ENCODE data around the gene ZCCHC7.
"Not testable (repeated sequence)": the region's sequence is repeated elsewhere in the genome, so short reads cannot be mapped to it uniquely, and the experiment has no call there.

Gene ZCCHC7

DNA sequence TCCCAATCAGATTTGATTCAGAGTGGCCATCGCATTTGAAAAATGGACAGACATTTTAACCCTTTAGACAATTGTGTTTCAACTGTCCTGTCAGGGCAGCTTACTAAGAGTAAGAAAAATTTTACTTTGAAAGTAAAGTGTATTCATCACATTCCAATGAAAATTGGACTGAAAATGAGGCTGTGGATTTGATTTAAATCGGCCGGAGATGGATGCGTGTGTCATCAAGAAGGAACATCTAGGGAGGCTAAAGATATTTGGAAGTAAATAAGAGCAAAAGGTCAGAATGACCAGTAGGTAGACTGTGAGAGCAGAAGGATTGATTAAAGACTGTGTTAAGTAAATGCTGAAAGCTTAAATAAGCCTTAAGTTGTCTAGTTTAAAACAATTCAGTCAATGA lies 1.5 kb downstream of the ZCCHC7 start:
- DNase-seq: no peak

DNA sequence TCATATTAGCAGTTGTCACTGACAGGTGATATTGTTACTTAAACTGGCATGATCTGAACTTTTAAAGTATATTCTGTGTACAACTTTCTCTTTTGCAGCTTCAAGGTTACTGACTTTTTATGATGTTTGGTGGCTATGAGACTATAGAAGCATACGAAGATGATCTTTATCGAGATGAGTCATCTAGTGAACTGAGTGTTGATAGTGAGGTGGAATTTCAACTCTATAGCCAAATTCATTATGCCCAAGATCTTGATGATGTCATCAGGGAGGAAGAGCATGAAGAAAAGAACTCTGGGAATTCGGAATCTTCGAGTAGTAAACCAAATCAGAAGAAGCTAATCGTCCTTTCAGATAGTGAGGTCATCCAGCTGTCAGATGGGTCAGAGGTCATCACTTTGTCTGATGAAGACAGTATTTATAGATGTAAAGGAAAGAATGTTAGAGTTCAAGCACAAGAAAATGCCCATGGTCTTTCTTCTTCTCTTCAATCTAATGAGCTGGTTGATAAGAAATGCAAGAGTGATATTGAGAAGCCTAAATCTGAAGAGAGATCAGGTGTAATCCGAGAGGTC lies 5.9 kb downstream of the ZCCHC7 start:
- DNase-seq: no peak

DNA sequence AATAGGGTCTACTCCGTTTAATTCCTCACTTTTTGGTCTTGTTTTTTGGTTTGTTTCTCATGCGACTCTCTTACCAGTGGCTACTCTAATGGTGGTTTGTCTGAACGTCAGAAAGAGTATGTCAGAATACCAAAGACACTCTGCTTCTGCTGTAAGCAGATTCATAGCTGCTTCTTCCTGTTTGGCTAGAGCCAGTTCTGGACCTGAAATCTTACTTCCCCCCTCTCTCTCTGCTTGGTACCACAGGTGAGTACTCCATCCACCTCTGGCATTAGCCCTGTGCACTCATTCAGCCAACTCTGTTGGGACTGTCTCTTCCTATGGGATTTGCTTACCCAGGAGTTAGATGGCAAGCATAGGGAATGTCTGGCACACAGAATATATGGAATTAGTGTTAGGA lies 6.6 kb downstream of the ZCCHC7 start:
- DNase-seq: no peak

DNA sequence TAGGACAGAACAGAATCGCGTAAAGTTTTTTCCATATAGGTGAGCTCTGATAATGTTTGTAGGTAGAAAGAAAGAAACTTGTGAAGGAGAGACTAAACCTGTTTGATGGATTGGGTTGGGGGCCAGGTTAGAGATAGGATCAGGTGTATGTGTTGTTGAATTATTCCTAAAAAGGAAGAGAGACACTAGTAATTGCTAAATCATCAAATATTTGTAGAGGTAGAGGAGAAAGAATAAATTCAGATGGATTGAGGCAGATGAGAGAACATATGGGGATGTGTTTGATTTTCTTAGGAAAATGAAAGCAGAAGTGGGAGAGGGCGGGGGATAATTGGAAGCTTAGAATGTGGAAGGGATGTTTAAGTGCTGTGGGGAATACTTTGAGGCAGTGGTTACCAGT lies 7.7 kb downstream of the ZCCHC7 start:
- DNase-seq: no peak

DNA sequence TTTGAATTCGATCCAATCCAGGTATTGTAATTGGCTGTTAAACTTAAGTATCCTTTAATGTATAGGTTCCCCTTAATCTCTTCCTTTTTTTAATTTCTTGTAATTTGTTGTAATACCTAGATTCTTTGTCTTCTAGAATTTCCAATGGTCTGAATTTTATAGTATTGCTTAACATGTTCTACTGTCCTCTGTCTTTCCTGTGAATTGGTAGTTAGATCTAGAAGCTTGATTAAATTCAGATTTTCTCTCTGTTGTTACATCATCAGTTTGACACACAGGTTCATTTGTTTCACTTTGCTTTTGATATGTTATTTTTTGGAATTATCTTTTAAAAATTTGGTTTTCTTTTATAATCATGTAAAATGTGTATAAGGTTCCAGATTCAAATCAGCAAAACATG lies 13.8 kb downstream of the ZCCHC7 start:
- no peak for DNase-seq

DNA sequence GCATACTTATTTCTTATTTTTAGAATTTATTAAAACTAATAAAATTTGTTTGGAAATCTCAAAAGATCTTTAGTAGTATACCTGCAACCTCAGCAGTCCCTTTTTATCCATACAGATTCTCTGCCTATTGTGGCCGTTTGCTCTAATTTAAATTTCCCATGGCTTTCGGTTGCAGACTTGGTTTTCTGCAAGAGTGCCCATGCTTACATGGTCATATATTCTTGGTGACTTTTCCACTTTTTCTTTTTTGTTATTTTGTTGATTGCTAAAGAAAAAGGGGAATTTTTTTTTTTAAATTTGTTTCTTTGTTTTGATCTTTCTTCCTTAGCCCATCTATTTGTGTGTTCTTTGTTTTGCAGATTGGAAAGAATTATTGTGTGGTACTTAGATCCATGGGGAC lies 20.6 kb downstream of the ZCCHC7 start:
- DNase-seq: no peak

DNA sequence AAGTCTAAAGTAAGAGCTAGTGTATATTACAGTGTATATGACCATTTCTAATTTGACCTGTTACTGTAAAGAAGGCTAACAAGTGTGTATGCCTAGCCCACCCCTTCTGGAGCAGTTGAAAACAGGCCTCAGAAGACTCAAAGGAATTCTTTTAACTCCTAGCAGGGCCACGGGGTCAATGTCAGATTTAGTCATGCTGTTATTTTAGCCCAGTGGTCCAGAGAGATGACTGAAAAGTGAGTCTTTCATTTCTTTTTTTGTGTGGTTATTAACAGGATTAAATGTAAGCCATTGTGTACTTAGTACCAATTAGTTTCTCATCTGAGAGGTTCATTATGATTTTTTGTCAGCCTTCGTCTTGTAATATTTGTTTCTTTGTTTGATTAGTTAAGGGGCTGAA lies 24.4 kb downstream of the ZCCHC7 start:
- DNase-seq: peak; percentile 22

DNA sequence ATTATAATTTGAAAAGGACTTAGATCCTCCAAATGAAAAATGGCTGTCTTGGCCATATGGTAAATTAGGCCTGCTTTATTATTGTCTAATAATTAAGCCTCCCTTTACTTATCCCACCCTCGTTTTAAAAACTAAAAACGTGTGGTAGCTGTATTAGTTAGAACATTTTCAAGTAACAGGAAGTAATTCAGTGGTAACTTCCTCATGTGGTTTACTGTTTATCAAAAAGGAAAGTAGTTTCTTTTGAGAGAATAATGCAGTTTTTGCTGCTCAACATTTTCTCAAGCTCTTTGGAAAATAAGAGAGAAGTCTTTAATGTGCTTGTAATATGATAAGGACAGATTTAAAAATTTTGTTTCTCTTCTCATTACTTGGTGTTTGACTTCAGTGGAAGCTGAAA lies 26.0 kb downstream of the ZCCHC7 start:
- no peak for DNase-seq

DNA sequence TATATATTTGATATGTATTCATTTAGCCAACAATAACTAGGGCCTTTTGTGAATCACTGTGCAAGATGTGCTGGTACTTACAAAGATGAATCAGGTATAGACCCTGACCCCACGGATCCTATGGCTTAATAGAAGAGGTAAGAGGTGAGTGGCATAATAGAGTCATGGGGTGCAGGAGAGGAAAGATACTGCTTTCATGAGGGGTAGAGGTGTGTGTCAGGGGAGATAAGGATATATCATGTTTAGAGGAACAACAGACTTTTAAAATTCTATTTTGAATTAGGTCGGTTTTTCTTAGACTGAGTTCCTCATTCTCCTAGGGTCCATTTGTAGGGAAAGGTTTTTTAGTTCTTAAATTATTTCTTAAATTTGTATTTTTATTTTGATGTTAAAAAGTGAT lies 27.8 kb downstream of the ZCCHC7 start:
- DNase-seq: no peak

DNA sequence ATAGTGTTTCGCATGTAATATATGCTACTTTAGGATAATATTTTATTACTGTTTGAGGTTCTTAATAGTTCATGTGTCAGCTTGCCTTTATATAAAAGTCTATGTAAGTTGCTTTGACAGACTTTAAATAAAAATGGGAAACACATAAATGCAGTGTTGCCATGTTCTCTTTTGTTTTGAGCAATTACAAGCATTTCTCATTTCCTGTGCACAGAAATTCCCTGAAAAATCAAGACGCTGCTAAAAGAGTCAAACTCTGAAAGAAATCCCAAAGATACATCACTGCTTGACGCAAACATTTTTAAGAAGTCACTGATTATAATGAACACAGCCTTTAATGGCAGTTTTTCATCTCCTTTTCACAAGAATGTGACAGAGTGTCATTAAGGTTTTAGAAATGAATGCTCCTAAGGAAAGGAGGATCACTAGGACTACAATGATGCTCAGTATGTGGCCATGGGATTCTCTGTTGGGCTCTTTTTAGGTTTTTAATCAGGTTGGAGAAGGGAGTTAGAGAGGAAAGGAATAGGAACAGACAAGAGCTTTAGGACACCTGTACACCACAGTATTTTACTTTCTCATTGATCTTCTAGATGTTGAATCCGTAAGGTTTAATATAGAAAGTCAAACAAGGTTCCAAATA lies 29.4 kb downstream of the ZCCHC7 start:
- DNase-seq: no peak

DNA sequence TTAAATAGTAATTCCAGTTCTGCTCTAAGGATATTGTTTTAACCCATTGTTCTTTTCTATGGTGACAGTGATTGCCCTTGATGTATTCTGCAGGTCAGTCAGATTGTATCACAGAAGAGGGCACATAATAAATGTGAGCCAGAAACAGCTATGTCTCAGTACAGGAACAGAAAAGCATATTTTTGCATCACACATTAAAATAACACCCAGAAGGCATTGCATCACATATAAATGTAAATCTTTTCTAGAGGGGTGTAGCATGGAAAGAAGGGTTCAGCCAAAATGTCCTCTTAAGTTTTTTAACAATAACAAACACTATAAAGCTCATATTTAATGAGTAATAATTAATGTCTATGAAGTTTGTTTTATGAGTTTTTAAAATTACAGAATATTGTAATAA lies 30.0 kb downstream of the ZCCHC7 start:
- no peak for DNase-seq

DNA sequence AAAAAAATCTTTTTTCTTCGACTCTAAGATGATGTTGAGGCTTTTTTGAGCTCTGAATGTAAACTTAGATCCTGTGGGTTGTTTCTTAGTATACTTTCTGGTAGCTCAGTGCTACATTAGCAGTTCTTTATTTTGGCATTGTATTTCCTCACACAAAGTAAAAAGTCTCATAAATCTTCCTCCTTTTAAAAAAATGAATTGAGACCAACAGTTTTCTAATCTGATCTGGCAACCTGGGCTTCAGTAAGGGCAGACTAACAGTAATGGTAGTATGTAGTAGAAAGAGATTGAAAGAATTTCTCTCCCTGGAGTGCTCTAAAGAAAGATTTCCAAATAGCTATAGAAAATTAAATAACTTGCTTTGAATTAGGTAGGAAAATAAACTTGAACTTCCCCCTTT lies 31.4 kb downstream of the ZCCHC7 start:
- DNase-seq: no peak

DNA sequence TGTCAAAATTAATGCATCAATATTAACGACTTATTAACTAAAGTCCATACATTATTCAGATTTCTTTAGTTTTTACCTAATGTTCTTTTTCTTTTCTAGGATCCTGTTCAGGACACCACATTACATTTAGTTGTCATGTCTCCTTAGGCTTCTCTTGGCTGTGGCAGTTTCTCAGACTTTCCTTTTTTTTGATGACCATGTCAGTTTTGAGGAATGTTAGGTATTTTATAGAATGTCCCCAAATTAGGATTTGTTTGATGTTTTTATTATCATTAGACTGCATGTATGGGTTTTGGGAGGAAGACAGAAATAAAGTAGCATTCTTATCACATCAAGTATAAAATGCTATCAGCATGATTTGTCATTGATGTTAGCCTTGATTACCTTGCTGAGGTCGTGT lies 32.0 kb downstream of the ZCCHC7 start:
- DNase-seq: no peak

DNA sequence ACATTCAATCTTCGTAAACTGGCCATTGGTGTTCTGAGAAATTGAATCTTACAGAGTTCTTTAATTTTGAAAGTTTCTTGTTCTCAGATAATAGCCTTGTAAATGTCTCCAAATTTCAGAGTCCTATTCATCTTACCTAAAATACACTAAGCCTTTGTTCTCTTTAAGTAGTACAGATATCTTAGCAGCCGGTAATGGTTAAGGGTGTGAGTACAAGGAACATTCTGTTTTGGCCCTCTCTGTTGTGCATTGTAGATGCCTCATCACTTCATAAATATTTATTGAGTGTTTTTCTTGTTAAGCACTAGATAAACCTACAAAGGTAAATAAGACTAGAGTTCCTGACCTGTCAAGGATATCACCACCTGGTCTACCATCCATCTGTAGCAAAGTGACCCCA lies 35.2 kb downstream of the ZCCHC7 start:
- DNase-seq: no peak

DNA sequence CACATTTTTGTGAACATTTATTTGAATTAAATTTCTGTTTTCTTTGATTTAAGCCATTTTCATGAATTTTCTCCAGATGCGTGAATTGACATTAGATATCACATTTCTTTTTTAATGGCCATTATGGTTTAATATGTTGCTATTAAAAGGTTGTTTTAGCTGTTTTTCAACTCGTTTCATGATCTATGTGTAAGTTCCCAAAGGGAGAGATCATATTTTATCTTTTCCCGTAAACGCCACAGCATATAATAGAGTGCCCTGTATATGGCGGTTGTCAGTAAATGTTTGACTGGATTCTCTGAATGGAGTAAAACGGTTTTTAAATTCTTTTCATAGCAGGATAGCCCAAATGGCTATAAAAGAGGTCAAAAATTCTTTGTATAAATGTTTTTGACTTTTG lies 35.8 kb downstream of the ZCCHC7 start:
- no peak for DNase-seq

DNA sequence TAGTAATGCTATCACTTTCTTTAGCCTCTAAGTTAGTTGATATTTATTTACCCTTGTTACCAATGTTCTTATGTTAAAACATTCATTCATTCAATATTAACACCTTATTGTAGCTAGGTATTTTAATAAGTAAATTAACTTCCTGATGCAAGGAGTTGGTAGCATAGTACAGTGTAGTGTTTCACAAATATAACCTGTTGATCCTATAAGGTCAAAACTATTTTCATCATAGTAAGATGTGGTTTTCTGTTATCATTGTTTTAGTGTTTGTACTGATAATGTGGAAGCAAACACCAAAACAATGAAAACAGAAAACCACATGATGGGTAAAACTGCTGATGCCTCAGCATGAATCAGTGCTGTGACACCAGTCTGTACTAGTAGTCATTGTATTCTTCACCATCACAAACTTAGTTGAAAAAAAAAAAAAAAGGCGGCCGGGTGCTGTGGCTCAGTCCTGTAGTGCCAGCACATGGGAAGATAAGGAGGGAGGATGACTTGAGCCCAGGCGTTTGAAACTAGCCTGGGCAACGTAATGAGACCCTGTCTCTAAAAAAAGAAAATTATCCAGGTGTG lies 36.5 kb downstream of the ZCCHC7 start:
- DNase-seq: peak; percentile 69

DNA sequence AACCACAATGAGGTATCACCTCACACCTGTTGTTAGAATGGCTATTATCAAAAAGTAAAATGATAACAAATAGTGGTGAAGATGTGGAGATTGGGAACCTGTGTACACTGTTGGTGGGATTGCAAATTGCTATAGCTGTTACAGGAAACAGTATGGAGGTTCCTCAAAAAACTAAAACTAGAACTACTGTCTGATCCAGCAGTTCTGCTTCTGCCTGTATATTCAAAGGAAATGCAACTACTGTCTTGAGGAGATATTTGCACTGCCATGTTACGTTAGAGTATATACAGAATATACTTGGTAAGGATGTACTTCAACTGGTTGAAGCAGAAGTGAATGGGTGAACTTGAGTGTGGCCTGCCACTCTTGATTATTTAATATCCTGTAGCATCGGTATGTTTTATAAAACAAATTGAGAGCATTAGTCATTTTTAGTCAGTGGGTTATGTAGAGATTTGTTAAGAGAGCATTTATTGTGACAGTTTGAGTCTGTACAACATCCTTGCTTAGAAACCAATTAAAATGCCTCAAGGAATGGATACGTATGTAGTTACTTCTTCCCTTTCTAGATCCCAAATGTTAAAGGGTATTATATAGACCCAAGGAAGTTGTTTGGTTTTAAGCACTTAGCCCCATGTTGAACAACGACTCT lies 37.5 kb downstream of the ZCCHC7 start:
- no peak for DNase-seq

DNA sequence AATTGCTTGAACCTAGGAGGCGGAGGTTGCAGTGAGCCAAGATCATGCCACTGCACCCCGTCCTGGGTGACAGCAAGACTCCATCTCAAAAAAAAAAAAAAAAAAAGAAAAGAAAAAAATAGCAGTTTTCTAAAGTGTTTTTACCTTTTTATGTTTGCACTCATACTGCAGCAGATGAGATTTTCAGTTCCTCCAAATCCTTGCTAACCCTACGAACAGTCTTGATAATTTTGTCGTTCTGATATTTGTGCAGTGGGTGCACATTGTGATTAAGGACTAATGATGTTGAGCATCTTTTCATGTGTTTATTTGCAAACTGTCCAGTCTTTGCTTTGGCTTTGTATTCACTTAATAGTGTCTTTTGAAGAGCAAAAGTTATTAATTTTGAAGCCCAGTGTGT lies 42.9 kb downstream of the ZCCHC7 start:
- no peak for DNase-seq

DNA sequence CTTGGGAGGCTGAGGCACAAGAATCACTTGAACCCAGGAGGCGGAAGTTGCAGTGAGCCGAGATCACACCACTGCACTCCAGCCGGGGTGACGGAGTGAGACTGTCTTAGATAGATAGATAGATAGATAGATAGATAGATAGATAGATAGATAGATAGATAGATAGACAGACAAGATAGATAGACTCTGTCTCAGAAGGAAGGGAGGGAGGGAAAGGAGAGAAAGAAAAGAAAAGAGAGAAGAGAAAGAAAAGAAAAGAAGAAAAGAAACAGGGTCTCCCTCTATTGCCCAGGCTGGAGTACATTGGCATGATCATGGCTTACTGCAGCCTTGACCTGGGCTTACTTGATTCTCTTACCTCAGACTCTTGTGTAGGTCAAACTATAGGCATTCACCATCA lies 44.0 kb downstream of the ZCCHC7 start:
- DNase-seq: not testable (repeated sequence)

DNA sequence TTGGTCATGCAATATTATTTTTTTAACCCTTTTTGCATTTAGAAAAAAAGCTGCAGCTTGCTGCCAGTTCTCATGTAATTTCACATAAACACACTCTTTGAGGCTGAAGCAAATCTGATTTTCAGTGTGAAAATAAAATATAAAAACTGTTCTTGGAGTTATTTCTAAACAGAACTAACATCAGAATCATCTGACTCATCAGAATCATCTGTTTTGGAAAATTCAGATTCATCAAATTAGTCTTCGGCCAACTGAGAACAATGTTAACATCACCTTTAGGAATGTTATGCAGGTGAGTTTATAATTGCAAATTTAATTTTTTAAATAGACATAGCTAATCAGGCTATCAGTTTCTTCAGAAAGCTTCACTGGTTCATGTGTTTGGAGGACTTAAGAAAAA lies 45.3 kb downstream of the ZCCHC7 start:
- DNase-seq: no peak

DNA sequence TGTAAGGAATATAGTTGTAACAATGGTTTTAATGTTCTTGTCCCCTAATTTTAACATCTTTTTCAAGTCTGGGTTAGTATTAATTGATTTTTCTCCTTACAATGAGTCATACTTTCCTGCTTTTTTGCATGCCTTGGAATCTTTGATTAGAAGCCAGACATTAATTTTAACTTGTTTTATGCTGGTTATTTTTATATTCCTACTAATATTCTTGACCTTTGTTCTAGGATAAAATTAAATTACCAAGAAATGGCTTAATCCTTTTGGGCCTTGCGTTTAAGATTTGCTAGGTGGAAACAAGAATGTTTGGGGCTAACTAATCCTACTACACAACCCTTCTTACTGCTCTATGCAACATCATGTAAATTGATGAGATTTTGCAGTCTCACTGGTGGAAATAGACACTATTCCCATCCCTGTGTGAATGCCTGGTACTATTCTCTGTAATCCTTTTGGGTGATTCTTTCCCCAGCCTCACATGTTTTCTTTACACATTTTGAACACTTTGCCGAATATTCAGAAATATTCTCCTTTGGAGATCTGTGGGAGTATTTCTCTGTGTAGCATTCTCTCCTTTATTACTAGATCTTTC lies 47.2 kb downstream of the ZCCHC7 start:
- no peak for DNase-seq

DNA sequence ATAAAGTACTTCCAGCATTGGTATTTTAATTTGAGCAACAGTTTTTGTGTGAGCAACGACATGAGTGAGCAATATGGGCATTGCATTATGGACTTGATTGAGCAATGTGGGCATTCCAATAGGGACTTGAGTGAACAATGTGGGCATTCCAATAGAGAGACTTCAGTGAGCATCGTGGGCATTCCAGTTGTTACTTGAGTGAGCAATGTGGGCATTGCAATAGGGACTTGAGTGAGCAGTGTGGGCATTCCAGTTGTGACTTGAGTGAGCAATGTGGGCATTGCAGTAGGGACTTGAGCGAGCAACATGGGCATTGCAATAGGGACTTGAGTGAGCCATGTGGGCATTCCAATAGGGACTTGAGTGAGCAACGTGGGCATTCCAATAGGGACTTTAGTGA lies 52.2 kb downstream of the ZCCHC7 start:
- no peak for DNase-seq

DNA sequence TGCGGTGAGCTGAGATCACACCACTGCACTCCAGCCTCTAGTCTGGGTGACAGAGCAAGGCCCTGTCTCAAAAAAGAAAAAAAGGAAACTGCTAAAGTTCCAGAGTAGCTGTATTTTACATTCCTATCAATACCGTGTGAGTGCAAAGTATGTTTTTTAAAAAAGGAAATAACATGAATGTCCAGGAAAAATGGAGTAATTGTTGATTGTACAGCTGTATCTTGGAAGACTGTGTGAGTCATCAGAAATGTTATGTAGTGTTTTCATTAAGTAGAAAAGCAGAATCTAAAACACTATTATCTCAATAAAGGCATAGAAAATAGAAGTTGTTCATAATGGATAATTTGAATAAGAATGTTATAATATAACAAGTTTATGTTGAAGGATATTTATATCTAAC lies 53.9 kb downstream of the ZCCHC7 start:
- no peak for DNase-seq

DNA sequence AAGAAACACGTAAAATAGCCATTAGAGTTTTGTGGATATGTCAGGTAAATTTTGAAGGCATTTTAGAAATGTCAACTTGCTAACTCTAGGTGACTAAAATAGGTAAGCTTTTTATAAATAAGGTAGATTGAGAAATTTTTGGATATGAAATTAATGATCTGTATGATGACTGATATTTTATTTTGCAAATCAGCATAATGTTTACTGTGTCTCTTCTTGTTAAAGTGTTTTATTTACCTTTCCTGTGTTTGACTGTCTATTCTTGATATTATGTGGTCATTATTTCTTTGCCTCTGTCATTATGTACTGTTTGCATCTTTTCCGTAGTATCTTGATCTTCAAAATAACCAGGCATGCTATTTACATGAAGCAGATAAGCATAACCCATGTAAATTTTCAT lies 58.4 kb downstream of the ZCCHC7 start:
- DNase-seq: no peak

All from NCI-H146 (cell line).